Stimulated activated CD4-positive, alpha-beta T cell treated with anti-CD3 and anti-CD28 coated beads, Interleukin-15, amount 100 ng/mL, for 48 hours (primary cell): Measurements from ENCODE around the gene GPR84.
"Not testable (repeated sequence)": the region's sequence is repeated elsewhere in the genome, so short reads cannot be mapped to it uniquely, and the experiment has no call there.

Experiments
- DNase-seq, 2 donors: peaks; one replicate each; pipeline ENCODE4 v3.0.0-alpha.2; 2020; ENCODE audit warnings: low read depth in 2 of 2

GPR84 gene

GRCh38 chr12:54325442-54326109 lies 38.7 kb downstream of the GPR84 start:
- DNase-seq: not testable (repeated sequence)

DNA sequence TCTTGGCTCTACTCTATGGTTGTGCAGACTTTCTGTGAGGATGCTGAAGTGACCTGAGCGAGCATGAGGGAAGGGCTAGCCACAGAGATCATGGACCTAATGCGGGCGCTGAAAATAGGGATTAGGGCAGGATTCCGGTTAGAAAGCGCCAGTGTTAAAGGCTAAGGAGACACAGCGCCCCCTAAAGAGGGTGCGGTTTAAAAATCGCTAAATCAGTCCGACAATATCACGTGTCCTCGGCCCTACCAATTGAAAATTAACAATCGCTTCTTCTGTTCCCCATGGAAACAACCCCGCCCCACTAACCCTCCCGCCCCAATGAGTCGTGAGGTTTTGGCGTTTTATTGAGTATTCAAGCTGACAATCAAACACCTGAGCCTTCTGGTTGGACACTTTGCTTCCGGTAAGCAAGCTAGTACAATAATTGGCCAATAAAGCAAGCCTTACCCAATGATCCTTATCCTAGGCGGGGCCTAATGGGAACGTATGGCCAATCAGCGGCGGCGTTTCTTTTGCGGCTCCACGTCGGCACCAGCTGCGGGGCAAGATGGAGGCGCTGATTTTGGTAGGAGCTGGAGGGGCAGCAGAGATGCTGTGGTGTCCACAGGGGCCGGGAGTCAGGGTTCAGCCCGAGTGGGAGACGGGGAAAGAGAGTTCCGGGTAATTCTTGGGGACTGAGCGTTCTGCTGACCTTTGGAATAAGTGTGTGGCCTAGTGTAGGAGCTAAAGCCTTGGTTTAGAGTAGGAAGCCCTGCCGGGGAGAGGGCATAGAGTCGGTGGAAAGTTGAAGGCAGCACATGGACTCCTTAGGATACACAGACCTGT lies 39.5 kb downstream of the GPR84 start, which contains the start of gene COPZ1:
Gene COPZ1, plus strand, starts transcription at position 515 of the 825 bp plus-strand sequence. Its CDS starts 33 bp downstream, at position 548.
- peak; percentile 91 for DNase-seq

- no peak for DNase-seq
Measured at GRCh38 chr12:54321363-54321762, 42.9 kb downstream of the GPR84 start.
